Measurements from ENCODE around the gene ZBTB7A. TPM values are rescaled to one million over a fixed set of nuclear protein-coding genes. Genes with fewer than 3 reads are reported as not detected.

The ZBTB7A gene
- total RNA-seq, 2 experiments from 2014 or later: 46.6 TPM

DNA sequence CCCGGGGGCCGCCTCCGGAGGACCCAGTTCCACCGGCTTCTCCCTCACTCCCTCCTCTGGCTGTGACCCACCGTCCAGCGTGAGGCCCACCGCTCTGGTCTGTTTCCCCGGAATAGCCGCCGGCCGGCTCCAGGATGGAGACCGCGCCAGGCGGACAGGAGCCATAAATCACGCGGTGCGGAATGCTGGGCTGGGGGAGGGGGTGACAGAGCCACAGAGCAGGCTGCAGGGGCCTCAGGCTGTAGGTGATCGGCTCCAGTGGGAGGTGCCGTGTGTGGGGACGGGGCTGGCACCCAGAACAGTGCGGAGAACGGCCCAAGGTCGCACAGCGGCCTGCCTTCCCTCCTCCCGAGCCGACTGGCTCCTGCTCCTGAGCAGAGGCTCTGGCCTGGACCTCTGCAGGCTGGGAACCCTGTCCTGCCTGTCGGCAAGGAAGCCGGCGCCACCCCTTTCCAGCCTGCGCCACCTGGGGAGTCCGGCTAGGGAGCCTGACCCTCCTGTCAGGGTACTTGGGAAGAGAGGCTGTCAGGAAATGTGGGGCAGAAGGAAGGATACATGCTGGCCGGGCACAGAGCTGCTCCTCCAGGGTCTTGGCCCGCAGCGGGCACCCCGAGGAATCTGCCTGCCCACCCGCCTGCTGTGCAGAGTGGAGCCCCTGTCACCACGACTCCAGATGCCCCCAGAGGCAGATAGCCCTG lies 50.8 kb downstream of the ZBTB7A start:
- H3K4me3 Mint-ChIP-seq: no peak overlapping the region
- no peaks in the 10 kb centered on the region for H3K27me3 Mint-ChIP-seq
- ChIA-PET POLR2A (no interaction called here), CTCF (no interaction called here)
- H3K9me3 Mint-ChIP-seq: no peaks in the 10 kb centered on the region
- ATAC-seq (no peak), DNase-seq (no peak)
- intact Hi-C loops (cut with micrococcal nuclease): no loop called here
- H3K4me1 Mint-ChIP-seq (ENCODE audit: low read depth): peaks cover 11% of the 10 kb centered on the region
- no peak for TF ChIP-seq CTCF (IDR thresholded peaks at IDR 0.05)
- no peaks in the 10 kb centered on the region for H3K36me3 Mint-ChIP-seq (ENCODE audit: low read depth)
- no peak overlapping the region for H3K27ac Mint-ChIP-seq

- H3K27ac Mint-ChIP-seq: no peak overlapping the region
- H3K27me3 Mint-ChIP-seq: no peaks in the 10 kb centered on the region
- DNase-seq (peak; percentile 50), ATAC-seq (peak; percentile 80)
- CTCF ChIA-PET: no interaction called here
- H3K4me1 Mint-ChIP-seq (ENCODE audit: low read depth): peaks cover 19% of the 10 kb centered on the region
- no peak for TF ChIP-seq CTCF (IDR thresholded peaks at IDR 0.05)
- H3K36me3 Mint-ChIP-seq (ENCODE audit: low read depth): no peaks in the 10 kb centered on the region
- no peaks in the 10 kb centered on the region for H3K9me3 Mint-ChIP-seq
- POLR2A ChIA-PET: interaction anchor here (0.6 kb wide), 1 partner anchor 22 kb away, joined by 3 read pairs; no protein-coding TSS in a partner anchor
- no peak overlapping the region for H3K4me3 Mint-ChIP-seq
- intact Hi-C loops (cut with micrococcal nuclease): no loop called here
Measured at GRCh38 chr19:4014541-4015491, 51.9 kb downstream of the ZBTB7A start.

- DNase-seq: no peak
- POLR2A ChIA-PET: interaction anchor here (0.6 kb wide), 1 partner anchor 21 kb away, joined by 3 read pairs; no protein-coding TSS in a partner anchor
- no peak overlapping the region for H3K27ac Mint-ChIP-seq
- CTCF ChIA-PET: no interaction called here
- no peaks in the 10 kb centered on the region for H3K9me3 Mint-ChIP-seq
- peaks cover 27% of the 10 kb centered on the region for H3K4me1 Mint-ChIP-seq (ENCODE audit: low read depth)
- H3K4me3 Mint-ChIP-seq: no peak overlapping the region
- ATAC-seq: no peak
- H3K27me3 Mint-ChIP-seq: no peaks in the 10 kb centered on the region
- TF ChIP-seq CTCF (IDR thresholded peaks at IDR 0.05): no peak
- intact Hi-C loops (cut with micrococcal nuclease): no loop called here
- H3K36me3 Mint-ChIP-seq (ENCODE audit: low read depth): no peaks in the 10 kb centered on the region
Measured at GRCh38 chr19:4013886-4014540, 52.7 kb downstream of the ZBTB7A start.

DNA sequence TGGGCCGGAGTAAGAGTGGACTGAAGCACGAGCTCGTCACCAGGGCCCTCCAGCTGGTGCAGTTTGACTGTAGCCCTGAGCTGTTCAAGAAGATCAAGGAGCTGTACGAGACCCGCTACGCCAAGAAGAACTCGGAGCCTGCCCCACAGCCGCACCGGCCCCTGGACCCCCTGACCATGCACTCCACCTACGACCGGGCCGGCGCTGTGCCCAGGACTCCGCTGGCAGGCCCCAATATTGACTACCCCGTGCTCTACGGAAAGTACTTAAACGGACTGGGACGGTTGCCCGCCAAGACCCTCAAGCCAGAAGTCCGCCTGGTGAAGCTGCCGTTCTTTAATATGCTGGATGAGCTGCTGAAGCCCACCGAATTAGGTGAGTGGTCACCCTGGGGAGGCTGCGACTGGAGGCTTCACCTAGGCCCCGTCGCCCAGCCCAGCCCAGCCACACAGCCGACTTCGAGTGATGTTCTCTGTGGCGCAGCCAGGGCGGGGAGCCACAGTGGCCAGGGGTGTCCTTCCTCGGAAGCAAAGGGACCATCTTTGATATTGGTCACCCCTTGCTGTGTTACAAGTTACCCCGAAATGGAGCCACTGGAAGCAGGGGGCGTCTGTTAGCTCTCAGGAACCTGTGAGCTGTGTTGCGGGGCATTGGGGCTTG lies 53.6 kb downstream of the ZBTB7A start:
- Mint-ChIP-seq H3K4me3 (no peak overlapping the region), H3K27ac (no peak overlapping the region), H3K4me1 (ENCODE audit: low read depth) (peaks cover 34% of the 10 kb centered on the region), H3K27me3 (no peaks in the 10 kb centered on the region), H3K9me3 (no peaks in the 10 kb centered on the region), H3K36me3 (ENCODE audit: low read depth) (no peaks in the 10 kb centered on the region)
- no peak for TF ChIP-seq CTCF (IDR thresholded peaks at IDR 0.05)
- ATAC-seq (no peak), DNase-seq (no peak)
- ChIA-PET POLR2A (no interaction called here), CTCF (no interaction called here)
- intact Hi-C loops (cut with micrococcal nuclease): no loop called here

Measured in activated CD8-positive, alpha-beta T cell treated with anti-CD3 and anti-CD28 coated beads for 36 hours (primary cell).